Endometrial microvascular endothelial cells (primary cell): ENCODE results near the gene WDR11. TPM values are rescaled to one million over a fixed set of nuclear protein-coding genes. Genes with fewer than 3 reads are reported as not detected.

Experiments
- in situ Hi-C: cut with HindIII; loops from 2 replicates; pipeline ENCODE4 v1.10.0; 2017; ENCODE audit warnings: low sequenced_read_pairs, low pct_unique_long_range_greater_than_20kb; ENCODE audit errors: inconsistent ontology term
- total RNA-seq: library from RNA; depleted of rRNA; stranded (reverse); fragments of >200 nt; gene quantifications from one replicate; pipeline ENCODE4 v1.2.3, GENCODE V29; 2015; ENCODE audit errors: inconsistent ontology term

Gene WDR11
- total RNA-seq, 1 donor from 2014 or later: 65.7 TPM

DNA sequence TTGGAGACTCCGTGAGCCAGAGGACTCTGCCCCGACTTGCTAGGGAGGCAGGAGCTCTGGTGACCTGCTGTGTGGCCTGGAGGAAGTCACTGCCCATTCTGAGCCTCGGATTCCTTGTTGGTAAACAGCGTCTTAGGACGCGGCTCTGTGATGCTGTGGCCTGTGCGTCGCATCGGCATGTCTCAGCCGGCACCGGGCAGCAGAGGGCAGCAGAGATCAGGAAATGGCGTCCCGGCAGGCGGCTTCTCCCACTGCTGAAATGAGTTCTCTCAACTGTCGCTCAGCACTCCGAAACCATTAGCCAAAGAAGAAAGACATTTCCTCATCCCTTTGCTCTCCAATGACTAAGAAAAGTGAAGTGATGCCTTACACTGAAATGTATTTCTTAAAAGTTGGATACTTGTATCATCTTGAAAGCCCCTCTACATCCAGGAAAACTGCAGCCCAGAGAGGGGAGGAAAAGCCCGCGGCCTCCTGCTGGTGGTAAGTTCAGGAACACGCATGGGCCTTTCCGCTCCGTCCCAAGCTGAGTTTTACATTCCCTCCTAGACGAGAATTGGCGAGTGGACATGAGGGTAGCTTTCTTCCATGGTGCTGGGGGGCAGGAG, 91.7 kb downstream of the WDR11 start:
- in situ Hi-C loops: no loop called here

DNA sequence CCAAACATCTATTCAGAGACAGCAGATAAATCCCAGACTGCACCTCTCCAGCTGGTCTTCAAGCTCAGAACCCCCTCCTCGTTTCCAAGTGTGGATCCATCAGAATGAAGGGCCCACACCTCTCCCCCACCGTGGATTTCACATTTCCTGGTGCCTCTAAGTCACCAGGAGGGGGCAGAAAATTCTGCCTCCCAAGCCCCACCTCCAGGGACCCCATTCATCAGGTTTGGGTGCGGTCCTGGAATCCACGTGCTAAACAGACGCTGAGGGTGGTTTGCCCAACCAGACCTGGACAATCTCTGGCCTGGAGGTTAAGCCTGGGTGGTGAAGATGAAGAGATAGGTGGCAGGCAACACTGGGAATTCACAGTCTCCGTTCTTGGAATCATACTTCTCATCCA, 92.4 kb downstream of the WDR11 start:
- in situ Hi-C loops: no loop called here

DNA sequence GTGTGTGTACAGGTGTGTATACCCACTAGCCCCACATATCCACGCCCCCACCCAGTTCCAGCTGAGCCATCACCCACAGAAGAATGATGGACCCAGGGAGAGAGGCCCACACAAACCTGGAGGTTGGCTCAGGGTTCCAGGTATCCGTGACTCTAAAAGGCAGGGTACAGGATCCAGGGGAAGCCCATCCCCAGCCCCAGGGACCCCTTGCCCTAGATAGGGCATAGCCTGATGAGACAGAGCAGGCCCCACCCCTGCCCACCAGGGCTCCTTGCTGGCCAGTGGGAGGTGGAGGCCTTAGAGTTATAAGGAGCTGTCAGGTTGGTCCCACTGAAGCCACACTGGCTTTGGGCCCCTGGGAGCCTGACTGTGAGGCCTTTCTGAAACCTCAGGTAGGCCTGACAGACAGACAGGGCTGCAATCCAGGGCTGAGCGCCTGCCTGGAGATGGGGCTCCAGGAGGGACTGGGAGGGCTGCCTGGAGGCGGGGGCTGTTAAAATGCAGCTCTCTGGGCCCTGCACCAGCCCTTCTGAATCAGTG, 93.5 kb downstream of the WDR11 start:
- in situ Hi-C loops: no loop called here

DNA sequence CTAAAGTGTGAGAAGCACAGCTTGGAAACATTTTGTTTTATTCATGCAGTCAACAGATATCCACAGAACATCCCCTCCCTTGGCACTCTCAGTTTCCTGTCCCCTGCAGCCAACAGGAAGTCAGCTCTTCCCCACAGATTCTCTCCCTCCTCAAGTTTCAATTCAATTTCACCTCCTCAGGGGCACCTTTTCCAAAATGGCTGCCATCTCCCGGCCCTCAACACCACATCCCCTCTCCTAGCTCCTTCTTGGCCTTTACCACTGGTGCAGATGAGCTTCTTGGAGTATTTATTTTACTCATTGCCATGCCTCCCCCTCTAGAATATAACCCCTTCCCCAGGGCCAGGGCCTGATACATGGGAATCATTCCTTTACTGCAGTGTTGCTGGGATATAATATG, 94.0 kb downstream of the WDR11 start:
- in situ Hi-C loops: no loop called here

DNA sequence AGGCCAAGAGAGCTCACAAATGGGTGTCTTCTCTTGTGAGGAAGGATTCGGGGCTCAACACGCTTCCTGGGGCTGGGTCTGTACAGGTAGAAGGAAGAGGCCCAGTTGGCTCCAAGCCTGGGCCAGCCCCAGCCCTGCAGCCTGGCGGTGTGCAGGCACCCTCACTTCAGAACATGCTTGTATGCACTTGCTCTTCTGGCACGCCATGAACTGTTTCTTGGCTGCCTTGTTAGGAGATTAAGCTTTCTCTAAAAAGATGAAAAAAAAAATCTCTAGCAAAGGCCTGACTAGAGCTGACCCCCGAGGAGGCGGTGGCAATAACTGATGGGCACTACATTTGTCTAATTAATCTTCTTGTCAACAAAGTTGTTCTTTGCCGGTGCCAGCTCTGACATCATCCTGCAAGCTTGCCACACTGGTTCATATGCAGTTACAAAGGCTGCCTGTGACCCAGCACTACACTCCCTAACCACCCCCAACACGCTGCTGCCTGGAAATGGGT, 94.7 kb downstream of the WDR11 start:
- in situ Hi-C loops: no loop called here

DNA sequence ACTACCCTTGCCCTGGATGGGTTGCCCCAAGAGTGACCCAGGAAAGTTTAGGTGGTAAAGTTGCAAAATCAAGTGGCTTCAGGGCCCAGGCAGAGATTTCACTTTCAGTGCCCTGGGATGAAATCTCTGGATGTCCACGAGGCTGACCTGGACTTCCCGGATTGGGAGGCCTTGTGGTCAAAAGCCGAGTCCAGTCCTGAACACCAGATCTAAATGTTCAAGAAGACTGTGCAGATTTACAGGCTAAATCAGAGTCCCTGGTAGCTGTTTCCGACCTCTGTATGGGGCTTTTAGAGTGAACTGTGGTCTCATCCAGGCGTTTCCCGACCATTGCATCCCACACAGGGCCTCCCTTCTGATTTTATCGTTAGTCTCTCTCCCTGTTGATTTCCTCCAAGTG, 95.3 kb downstream of the WDR11 start:
- in situ Hi-C loops: no loop called here

DNA sequence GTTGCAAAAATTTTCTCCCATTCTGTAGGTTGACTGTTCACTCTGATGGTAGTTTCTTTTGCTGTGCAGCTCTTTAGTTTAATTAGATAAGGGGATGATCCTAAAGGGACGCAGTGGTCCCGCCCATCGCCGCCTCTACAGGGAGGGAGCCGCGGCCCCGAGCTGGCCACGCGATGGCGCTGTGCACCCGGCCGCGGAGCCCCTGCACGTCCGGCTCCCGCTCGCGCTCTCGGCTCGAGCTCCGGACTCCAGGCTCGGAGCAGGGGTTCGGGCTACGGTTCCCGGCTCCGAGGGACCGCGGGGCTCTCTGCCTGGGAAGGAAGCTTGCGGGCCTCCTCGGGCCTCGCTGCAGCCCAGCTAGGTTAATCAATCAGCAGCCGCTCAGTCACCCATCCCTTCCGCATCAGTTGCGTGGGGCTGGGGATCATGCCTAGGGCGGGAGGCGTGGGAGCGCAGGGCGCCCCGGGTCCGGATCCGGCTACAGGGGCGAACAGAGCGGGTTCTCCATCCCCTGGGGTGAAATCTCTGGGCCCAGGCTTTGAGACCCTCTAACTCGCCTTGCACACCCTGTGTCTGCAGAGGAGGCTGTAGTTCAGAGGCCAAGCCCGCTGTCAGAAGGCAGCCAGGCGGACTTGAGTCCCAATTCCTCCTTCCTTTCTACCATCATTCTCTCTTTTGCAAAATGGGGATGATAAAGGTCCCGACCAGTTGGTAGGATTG, 97.9 kb downstream of the WDR11 start:
- in situ Hi-C loops: no loop called here

DNA sequence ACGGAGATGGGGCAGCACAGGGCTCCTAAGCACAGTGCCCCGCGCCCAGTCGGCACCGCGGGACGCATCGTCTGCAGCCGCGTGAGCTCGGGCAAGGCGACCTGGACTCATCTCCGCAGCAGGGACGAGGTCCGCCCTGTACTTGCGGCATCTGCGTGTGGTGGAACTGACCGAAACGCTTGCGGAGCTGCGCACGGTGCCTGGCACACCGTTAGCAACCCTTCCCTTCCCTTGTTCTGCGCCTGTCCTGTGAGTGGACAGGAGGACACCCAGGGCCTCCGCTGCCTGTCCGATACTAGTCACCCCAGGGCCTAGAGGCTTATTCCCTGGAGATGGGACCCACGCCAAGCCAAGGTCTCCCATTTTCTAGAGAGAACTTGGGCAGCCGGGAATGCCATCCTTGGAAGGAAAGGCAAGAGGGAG, 98.5 kb downstream of the WDR11 start:
- in situ Hi-C loops: no loop called here

DNA sequence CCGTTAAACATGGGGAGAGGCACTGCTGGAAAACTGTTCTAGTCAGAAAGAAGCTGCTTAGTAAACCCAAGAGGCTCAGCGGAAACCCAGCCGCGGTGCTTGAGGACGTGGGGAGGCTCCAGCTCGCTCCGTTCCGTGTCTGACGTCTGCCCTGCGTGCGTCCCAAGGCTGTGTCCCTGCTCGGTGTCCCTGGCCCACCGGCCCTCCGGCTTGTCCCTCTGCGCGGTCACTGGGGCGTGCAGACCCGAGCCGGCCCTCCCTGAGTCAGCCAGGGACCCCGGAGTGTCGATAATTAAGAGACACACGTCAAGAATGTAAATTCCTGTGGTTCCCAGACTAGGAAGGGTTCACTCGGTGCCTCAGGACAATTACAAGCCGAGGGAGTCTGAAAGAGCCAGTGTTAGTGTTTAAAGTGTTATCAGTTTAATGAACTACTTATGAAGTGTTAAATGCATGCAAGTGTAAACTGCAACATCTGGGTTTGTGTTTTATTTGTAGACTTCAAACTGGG, 98.9 kb downstream of the WDR11 start:
- in situ Hi-C loops: no loop called here

DNA sequence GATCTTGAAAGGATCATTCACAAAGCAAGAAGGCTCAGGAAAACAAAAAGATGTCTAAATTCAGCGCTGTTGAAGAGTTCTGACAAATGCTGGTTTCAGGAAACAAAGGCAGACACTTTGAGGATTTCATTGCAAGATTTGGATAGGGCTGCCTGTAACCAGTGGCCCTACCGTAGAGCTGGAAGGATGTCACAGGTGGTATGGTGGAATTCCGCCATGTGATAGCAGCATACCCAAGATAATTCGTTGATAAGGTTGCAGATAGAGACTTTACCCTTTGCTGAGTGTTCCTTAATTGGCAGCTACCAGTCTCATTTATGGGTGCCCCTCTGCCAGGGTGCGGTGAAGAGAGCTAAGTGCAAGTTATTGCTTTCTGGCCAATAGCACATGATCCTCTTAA, 100.1 kb downstream of the WDR11 start:
- in situ Hi-C loops: no loop called here

DNA sequence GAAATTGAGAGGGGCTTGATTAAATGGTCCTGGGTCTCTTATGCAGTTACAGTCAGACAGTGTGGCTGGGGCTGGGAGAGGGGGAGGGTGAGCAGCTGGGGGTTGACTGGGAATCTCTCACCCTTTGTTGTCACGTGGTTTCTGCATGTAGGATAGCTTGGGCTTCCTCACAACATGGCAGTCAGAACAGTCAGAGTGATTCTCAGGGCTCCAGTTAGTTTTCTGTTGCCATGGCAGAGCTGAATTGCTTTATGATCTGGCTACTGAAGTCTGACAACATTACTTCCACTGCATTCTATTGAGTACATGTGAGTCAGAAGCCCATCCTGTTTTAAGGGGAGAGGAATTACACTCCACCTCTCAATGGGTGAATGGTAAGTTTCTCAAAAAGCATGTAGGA, 102.7 kb downstream of the WDR11 start:
- in situ Hi-C loops: no loop called here
